ENCODE results near the gene PGAM4. TPM values are rescaled to one million over a fixed set of nuclear protein-coding genes. Genes with fewer than 3 reads are reported as not detected.
"Not testable (repeated sequence)": the region's sequence is repeated elsewhere in the genome, so short reads cannot be mapped to it uniquely, and the experiment has no call there.

Gene PGAM4
- 1.1 TPM in 1 of 2 replicates, not detected in the other for total RNA-seq

- DNase-seq (ENCODE audit: extremely low read depth, low read depth, low spot score): no peak
These were observed at the start of gene PGAM4 for GRCh38 chrX:77969538-77969937. Gene PGAM4 (minus strand): TSS chrX:77969638. CDS start chrX:77969638, 0 bp downstream.

DNA sequence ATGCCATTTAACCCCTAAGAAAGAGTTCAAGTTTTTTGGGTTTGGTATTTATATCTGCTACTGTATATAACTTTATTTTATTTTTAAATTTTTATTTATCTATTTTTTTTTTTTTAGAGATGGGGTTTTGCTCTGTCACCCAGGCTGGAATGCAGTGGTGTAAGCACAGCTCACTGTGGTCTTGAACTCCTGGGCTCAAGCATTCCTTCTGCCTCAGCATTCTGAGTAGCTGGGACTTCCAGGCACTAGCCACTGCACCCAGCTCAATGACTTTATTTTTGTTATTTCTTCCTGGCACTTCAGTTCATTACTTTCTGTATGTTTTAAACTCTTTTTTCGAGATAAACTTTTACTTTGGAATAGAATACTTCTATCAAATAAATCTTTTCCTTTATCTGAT lies 42.4 kb upstream of the PGAM4 start:
- no peak for DNase-seq (ENCODE audit: extremely low read depth, low read depth, low spot score)

- no peak for DNase-seq (ENCODE audit: extremely low read depth, low read depth, low spot score)
These were observed 10.4 kb upstream of the PGAM4 start for GRCh38 chrX:77979870-77980269.

DNA sequence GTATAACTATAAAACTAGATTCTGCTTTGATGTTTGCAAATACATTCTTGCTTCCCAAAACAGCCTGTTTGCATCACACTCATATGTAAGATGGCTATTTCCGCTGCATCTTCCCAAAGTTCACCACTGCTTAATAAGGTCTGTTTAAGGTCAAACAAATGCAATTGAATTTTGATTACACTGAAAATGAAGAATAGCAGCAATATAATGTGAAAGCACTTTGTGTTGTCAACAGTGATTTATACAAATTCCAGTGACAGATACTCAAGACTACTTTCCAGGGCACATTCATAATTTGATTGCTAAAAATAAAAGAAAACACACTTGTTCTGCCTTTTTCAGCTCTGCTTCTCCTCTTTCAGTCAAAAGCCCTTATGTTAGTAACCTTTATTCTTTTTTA lies 8.1 kb upstream of the PGAM4 start:
- DNase-seq (ENCODE audit: extremely low read depth, low read depth, low spot score): no peak

- DNase-seq (ENCODE audit: extremely low read depth, low read depth, low spot score): no peak
These were observed 7.7 kb upstream of the PGAM4 start for GRCh38 chrX:77977095-77977494.

DNA sequence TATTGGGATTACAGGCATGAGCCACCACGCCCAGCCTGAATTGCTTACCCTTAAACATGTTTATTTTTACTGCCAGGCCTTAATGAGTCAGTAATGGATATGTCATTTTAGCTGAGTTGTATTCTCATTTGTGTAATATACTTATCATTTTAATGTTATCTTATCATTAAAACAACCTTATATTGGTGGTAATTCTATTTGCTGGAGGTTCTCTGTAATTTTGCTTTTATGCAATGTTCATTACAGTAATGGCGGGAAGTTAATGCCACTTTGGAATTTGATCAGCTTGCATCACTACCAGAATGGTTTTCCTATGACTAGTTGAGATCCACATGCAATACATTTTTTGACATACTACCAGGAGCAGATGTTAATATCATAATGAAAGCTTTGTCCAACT lies 6.3 kb upstream of the PGAM4 start:
- no peak for DNase-seq (ENCODE audit: extremely low read depth, low read depth, low spot score)

- DNase-seq (ENCODE audit: extremely low read depth, low read depth, low spot score): no peak
These were observed 1.8 kb downstream of the PGAM4 start for GRCh38 chrX:77967631-77968030.

DNA sequence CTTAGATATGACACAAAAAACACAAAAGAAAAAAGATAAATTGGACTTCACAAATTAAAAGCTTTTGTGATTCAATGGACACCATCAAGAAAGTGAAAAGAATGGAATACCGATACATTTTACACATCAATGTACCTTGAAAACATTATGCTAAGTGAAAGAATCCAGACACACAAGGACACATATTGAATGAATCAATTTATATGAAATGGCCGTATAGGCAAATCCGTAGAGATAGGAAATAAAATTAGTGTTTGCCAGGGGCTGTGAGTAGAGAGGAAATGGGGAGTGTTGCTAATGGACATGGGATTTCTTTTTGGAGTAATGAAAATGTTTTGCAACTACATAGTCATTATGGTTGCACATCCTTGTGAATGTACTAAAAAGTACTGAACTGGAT lies 3.1 kb downstream of the PGAM4 start:
- no peak for DNase-seq (ENCODE audit: extremely low read depth, low read depth, low spot score)

DNA sequence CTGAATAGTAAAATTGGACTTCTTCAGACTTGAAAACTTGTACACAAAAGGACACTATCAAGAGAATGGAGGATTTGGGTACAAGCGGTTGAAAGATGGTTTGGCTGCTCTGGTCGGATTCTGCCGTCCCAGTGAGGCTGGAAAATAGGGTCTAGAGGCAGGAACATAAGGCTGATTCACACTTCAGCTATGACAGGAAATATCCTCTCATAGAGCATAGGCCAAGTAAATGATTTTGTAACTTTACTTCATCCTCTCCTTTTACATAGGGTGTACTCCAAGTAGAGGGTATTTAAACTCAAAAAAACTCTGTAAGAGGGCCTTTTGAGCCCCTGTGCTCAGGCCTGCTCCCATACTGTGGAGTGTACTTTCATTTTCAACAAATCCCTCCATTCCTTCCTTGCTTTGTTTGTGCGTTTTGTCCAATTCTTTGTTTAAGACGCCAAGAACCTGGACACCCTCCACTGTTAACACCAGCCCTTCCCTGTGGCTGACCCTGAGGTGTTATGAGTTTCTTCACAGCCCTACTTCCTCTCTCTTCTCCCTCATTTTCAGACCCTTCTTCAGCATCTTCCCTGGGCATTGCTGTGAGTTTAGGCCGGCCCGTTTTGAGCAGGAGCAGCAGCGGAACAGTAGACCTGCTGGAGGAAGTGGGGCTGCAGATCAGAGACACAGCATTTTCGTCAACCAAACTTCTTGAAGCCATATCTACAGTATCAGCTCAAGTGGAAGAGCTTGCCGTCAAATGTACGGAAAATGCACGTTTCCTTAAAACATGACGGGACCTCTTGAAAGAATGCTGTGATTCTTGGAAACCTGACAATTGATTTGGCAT lies 7.2 kb downstream of the PGAM4 start:
- DNase-seq (ENCODE audit: extremely low read depth, low read depth, low spot score): no peak

- no peak for DNase-seq (ENCODE audit: extremely low read depth, low read depth, low spot score)
These were observed 8.4 kb downstream of the PGAM4 start for GRCh38 chrX:77961063-77961462.

GRCh38 chrX:77960567-77960966 lies 8.9 kb downstream of the PGAM4 start:
- DNase-seq (ENCODE audit: extremely low read depth, low read depth, low spot score): no peak

- no peak for DNase-seq (ENCODE audit: extremely low read depth, low read depth, low spot score)
These were observed 15.7 kb downstream of the PGAM4 start for GRCh38 chrX:77953708-77954107.

DNA sequence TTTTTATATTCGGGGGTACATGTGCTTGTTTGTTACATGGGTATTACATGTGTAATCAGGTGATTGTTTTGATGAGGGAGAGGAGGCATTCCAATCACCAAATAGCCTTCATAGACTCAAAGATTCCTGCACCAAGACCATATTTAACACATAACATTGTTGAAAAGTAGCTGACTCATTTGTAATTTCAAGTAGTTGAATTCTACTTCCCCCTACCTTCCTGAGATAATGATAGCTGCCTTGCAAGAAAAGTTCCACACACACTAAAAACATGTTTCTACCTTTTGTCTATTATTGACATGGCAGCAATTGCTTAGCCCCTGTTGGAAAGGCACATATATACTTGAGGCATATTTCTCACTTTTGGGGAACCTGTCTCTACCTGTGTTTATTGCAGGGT lies 16.1 kb downstream of the PGAM4 start:
- DNase-seq (ENCODE audit: extremely low read depth, low read depth, low spot score): no peak

DNA sequence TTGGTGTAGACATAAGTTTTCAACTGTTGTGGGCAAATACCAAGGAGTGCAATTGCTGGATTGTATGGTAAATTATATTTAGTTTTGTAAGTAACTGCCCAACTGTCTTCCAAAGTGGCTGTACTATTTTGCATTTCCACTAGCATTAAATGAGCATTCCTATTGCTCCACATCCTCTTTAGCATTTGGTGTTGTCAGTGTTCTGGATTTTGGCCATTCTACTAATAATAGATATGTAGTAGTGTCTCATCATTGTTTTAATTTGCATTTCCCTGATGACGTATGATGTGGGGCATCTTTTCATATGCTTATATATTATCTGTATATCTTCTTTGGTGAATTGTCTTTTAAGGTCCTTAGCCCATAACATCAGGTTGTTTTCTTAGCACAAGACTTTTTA lies 17.3 kb downstream of the PGAM4 start:
- DNase-seq (ENCODE audit: extremely low read depth, low read depth, low spot score): no peak

- DNase-seq (ENCODE audit: extremely low read depth, low read depth, low spot score): no peak
These were observed 19.6 kb downstream of the PGAM4 start for GRCh38 chrX:77949840-77950239.

GRCh38 chrX:77946571-77946970 lies 22.9 kb downstream of the PGAM4 start:
- DNase-seq (ENCODE audit: extremely low read depth, low read depth, low spot score): no peak

- DNase-seq (ENCODE audit: extremely low read depth, low read depth, low spot score): no peak
These were observed 23.4 kb downstream of the PGAM4 start for GRCh38 chrX:77945910-77946545.

DNA sequence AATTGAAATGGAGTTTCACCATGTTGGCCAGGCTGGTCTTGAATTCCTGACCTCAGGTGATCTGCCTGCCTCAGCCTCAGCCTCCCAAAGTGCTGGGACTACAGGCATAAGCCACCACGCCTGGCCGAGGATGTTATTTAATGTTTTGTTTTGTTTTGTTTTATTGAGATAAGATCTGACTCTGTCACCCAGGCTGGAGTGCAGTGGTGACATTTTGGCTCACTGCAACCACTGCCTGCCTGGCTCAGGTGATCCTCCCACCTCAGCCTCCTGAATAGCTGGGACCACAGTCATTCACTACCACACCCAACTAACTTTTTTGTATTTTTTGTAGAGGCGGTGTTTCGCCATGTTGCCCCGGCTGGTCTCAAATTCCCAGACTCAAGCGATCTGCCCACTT lies 24.4 kb downstream of the PGAM4 start:
- not testable (repeated sequence) for DNase-seq (ENCODE audit: extremely low read depth, low read depth, low spot score)

- DNase-seq (ENCODE audit: extremely low read depth, low read depth, low spot score): no peak
These were observed 31.3 kb downstream of the PGAM4 start for GRCh38 chrX:77938083-77938680.

GRCh38 chrX:77937291-77937690 lies 32.1 kb downstream of the PGAM4 start:
- no peak for DNase-seq (ENCODE audit: extremely low read depth, low read depth, low spot score)

DNA sequence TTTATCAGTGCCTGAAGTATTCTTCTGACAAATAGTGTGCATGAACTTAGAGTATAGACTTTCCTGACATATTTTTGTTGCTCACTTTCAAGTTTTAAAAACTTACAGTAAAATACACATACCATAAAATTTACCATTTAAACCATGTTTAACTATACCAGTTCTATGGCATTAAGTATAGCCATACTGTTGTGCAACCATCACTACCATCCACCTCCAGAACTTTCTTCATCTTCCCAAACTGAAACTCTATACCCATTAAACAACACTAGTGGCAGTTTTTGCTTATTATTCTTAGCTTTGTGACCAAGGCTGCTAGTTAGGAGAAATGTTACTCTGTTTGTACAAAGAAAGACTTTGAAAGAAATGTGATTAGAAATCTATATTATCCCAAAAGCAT lies 33.1 kb downstream of the PGAM4 start:
- no peak for DNase-seq (ENCODE audit: extremely low read depth, low read depth, low spot score)

- DNase-seq (ENCODE audit: extremely low read depth, low read depth, low spot score): no peak
These were observed 33.6 kb downstream of the PGAM4 start for GRCh38 chrX:77935886-77936285.
